Vagina (tissue), 2 donors: ENCODE data around the gene EXOC3. TPM values are rescaled to one million over a fixed set of nuclear protein-coding genes. Genes with fewer than 3 reads are reported as not detected.

Experiments
- DNase-seq, 2 donors: peaks; one replicate each; pipeline ENCODE4 v3.0.0-alpha.2; 2017; ENCODE audit errors: extremely low spot score in 2 of 2
- H3K27ac ChIP-seq: fragments of 200-600 bp; sonication (generic); one replicate; pipeline ENCODE4 v1.5.1; 2019
- H3K27me3 ChIP-seq: fragments of 200-600 bp; sonication (generic); one replicate; pipeline ENCODE4 v1.5.1; 2019
- H3K36me3 ChIP-seq, 2 donors: fragments of 200-600 bp; sonication (generic); one replicate each; pipeline ENCODE4 v1.5.1; 2017 to 2019
- H3K4me1 ChIP-seq: fragments of 200-600 bp; sonication (generic); one replicate; pipeline ENCODE4 v1.5.1; 2019
- H3K4me3 ChIP-seq, 2 donors: fragments of 200-600 bp; sonication (generic); 1 replicate in 1 of 2; 2 replicates in 1 of 2; pipeline ENCODE4 v1.5.1; 2016 to 2019
- H3K9me3 ChIP-seq: fragments of 200-600 bp; sonication (generic); one replicate; pipeline ENCODE4 v1.5.1; 2019
- POLR2A ChIP-seq, 2 donors: fragments of 450-650 bp; IDR thresholded peaks; one replicate each; pipeline ENCODE4 v1.6.1; 2017; ENCODE audit warnings: antibody characterized with exemption in 2 of 2, mild to moderate bottlenecking in 2 of 2, moderate library complexity in 2 of 2
- POLR2AphosphoS5 ChIP-seq, 2 donors: sonication (generic); formaldehyde crosslinking; IDR thresholded peaks; one replicate each; pipeline ENCODE4 v1.9.0; 2017; ENCODE audit warnings: antibody characterized with exemption in 2 of 2, mild to moderate bottlenecking in 2 of 2, low read depth in 1 of 2; ENCODE audit not compliant: insufficient read depth in 1 of 2
- intact Hi-C: fragments of 100-400 bp; cut with DNase I; formaldehyde crosslinking; loops from one replicate; pipeline ENCODE4 v1.15.1; 2023
- total RNA-seq: library from RNA; depleted of rRNA; stranded (reverse); fragments of >200 nt; gene quantifications from one replicate; pipeline ENCODE4 v1.2.3, GENCODE V29; 2016
- TF ChIP-seq, protein P1 (sequence below), 3 experiments: fragments of 450-650 bp in 2 of 3; fragments of 200-600 bp in 1 of 3; sonication (generic) in 1 of 3; IDR thresholded peaks; one replicate each; pipeline ENCODE4 v1.5.1; 2017 to 2019; ENCODE audit warnings: antibody characterized with exemption in 3 of 3, mild to moderate bottlenecking in 2 of 3, moderate library complexity in 2 of 3

Gene EXOC3
- total RNA-seq, 1 donor from 2014 or later: 67.5 TPM

DNA sequence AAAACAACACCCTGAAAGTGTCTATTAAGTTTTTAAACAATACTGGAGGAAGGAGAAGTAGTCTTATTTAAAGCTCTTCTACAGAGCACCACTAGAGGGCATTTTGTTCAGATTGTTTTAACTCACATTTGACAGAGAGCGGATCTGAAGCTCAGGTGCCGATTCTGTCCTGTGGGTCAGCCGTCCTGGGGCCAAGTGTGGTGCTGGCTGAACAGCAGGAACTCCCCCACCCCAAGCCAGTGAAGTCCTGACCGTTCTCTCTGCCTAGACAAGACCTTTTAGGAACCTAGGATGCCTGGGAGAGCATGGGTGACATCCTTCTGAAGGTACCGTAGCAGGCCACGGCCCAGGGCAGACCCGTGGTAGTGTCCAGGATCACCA, 3.9 kb downstream of the EXOC3 start:
- no peaks in the 10 kb centered on the region for H3K27me3 ChIP-seq
- H3K4me1 ChIP-seq: peaks cover 24% of the 10 kb centered on the region
- intact Hi-C loops: loop anchor here (5.0 kb wide), 1 partner anchor 415 kb away; no protein-coding TSS in a partner anchor
- TF ChIP-seq, protein P1, sequence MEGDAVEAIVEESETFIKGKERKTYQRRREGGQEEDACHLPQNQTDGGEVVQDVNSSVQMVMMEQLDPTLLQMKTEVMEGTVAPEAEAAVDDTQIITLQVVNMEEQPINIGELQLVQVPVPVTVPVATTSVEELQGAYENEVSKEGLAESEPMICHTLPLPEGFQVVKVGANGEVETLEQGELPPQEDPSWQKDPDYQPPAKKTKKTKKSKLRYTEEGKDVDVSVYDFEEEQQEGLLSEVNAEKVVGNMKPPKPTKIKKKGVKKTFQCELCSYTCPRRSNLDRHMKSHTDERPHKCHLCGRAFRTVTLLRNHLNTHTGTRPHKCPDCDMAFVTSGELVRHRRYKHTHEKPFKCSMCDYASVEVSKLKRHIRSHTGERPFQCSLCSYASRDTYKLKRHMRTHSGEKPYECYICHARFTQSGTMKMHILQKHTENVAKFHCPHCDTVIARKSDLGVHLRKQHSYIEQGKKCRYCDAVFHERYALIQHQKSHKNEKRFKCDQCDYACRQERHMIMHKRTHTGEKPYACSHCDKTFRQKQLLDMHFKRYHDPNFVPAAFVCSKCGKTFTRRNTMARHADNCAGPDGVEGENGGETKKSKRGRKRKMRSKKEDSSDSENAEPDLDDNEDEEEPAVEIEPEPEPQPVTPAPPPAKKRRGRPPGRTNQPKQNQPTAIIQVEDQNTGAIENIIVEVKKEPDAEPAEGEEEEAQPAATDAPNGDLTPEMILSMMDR (IDR thresholded peaks at IDR 0.05): peak in 1 of 3 experiments; percentile 11
- no peak for TF ChIP-seq POLR2AphosphoS5 (IDR thresholded peaks at IDR 0.05; ENCODE audit: insufficient read depth in 1 of 2, low read depth in 1 of 2)
- TF ChIP-seq POLR2A (IDR thresholded peaks at IDR 0.05): no peak
- no peak overlapping the region for H3K4me3 ChIP-seq
- peaks cover 0 to 53% of the 10 kb centered on the region in 2 donors for H3K36me3 ChIP-seq
- no peak overlapping the region for H3K27ac ChIP-seq
- no peak for DNase-seq
- peaks cover 5% of the 10 kb centered on the region for H3K9me3 ChIP-seq

DNA sequence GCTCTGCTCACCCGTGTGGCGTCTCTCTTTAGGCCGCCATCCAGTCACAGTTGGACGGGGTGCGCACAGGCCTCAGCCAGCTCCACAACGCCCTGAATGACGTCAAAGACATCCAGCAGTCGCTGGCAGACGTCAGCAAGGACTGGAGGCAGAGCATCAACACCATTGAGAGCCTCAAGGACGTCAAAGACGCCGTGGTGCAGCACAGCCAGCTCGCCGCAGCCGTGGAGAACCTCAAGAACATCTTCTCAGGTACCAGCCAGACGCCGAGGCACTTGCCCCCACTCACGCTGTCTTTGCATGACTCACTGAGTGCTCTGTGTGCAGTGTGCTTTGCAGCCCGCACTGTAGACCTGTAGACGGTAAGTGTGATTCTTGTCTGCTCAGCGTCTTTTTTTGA, 4.5 kb downstream of the EXOC3 start:
- intact Hi-C loops: loop anchor here (5.0 kb wide), 1 partner anchor 415 kb away; no protein-coding TSS in a partner anchor
- DNase-seq: no peak
- TF ChIP-seq POLR2A (IDR thresholded peaks at IDR 0.05): no peak
- TF ChIP-seq POLR2AphosphoS5 (IDR thresholded peaks at IDR 0.05; ENCODE audit: insufficient read depth in 1 of 2, low read depth in 1 of 2): no peak
- TF ChIP-seq, protein P1 (IDR thresholded peaks at IDR 0.05): no peak
- H3K27ac ChIP-seq: no peak overlapping the region
- peaks cover 18% of the 10 kb centered on the region for H3K4me1 ChIP-seq
- H3K4me3 ChIP-seq: no peak overlapping the region
- H3K27me3 ChIP-seq: no peaks in the 10 kb centered on the region
- H3K36me3 ChIP-seq: peaks cover 0 to 53% of the 10 kb centered on the region in 2 donors
- peaks cover 5% of the 10 kb centered on the region for H3K9me3 ChIP-seq

DNA sequence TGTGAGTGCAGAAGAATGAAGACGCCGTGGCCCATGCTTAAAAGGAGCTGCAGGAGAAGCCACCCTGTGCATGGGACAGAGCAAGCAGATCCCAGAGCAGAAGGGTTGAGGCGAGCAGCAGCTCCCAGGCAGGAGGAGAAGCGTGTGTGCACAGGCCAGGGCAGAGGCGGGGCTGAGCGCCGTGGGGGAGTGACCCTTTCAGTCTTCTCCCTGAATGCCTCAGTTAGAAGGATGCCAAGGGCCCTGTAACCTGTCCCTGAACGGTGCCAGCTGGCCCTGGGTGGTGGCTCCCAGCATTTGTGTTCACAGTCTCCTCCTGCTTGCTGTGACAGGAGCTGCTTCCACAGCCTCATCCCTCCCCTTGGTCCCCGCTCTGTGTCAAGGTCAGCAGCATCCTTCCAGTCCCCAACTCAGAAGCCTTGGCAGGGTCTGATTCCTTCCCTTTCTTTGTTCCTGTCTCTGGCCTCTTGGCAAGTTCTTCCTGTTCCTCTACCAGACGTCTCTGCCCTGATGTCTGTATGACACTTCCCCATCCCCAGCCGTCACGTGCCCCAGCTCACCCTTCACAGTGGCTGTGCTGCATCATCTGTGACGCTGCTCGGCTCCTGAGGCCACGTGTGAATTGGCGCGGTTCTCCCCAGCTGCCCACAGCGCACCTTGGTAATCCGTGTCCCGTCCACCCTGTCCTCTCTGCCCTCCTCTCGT, 5.2 kb downstream of the EXOC3 start:
- H3K27ac ChIP-seq: no peak overlapping the region
- intact Hi-C loops: loop anchor here (5.0 kb wide), 1 partner anchor 414 kb away; no protein-coding TSS in a partner anchor
- no peak for DNase-seq
- peaks cover 5% of the 10 kb centered on the region for H3K9me3 ChIP-seq
- H3K4me3 ChIP-seq: no peak overlapping the region
- peaks cover 0 to 59% of the 10 kb centered on the region in 2 donors for H3K36me3 ChIP-seq
- no peaks in the 10 kb centered on the region for H3K27me3 ChIP-seq
- TF ChIP-seq, protein P1 (IDR thresholded peaks at IDR 0.05): no peak
- TF ChIP-seq POLR2AphosphoS5 (IDR thresholded peaks at IDR 0.05; ENCODE audit: insufficient read depth in 1 of 2, low read depth in 1 of 2): no peak
- no peak for TF ChIP-seq POLR2A (IDR thresholded peaks at IDR 0.05)
- H3K4me1 ChIP-seq: peaks cover 20% of the 10 kb centered on the region

DNA sequence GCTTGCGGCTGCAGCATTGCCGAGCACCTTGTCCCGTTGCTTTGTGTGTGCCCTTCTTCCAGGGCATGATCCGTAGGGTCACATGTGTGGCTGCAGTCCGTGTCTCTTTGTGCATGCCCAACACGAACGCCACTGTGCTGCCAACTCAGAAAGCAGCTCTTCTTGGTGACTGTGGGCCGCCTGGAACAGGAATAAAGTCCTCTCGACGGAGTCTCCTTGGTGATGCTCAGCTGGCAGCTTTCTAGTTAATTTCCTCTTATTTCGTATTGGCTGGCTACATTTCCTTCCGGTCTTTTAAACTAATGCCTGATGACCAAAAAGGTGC, 5.8 kb downstream of the EXOC3 start:
- Histone ChIP-seq H3K27ac (no peak overlapping the region), H3K4me1 (peaks cover 21% of the 10 kb centered on the region), H3K36me3 (peaks cover 0 to 64% of the 10 kb centered on the region in 2 donors), H3K9me3 (peaks cover 5% of the 10 kb centered on the region), H3K4me3 (no peak overlapping the region), H3K27me3 (no peaks in the 10 kb centered on the region)
- intact Hi-C loops: loop anchor here (5.0 kb wide), 1 partner anchor 414 kb away; no protein-coding TSS in a partner anchor
- TF ChIP-seq, protein P1 (IDR thresholded peaks at IDR 0.05): no peak
- TF ChIP-seq POLR2A (IDR thresholded peaks at IDR 0.05): no peak
- TF ChIP-seq POLR2AphosphoS5 (IDR thresholded peaks at IDR 0.05; ENCODE audit: insufficient read depth in 1 of 2, low read depth in 1 of 2): no peak
- DNase-seq: no peak

DNA sequence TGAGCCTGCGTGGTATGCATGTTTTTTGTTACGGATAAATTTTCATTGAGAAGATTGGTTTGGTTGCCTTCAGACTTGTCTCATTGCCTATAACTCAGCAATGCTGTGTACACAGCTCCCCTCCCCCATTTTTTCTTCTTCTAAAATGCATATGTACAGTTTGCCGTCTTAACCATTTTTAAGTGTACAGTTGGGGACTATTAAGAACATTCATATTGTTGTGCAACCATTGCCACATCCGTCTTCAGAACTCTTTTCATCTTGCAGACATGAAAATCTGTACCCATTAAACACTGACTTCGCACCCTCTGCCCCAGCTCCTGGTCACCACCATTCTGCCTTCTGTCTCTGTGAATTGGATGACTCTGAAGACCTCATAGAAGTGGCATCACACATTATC, 6.2 kb downstream of the EXOC3 start:
- Histone ChIP-seq H3K27ac (no peak overlapping the region), H3K36me3 (peaks cover 0 to 69% of the 10 kb centered on the region in 2 donors), H3K4me3 (no peak overlapping the region), H3K9me3 (peaks cover 5% of the 10 kb centered on the region), H3K27me3 (no peaks in the 10 kb centered on the region), H3K4me1 (peaks cover 21% of the 10 kb centered on the region)
- DNase-seq: no peak
- intact Hi-C loops: loop anchor here (5.0 kb wide), 1 partner anchor 413 kb away; no protein-coding TSS in a partner anchor
- TF ChIP-seq POLR2AphosphoS5 (IDR thresholded peaks at IDR 0.05; ENCODE audit: insufficient read depth in 1 of 2, low read depth in 1 of 2): no peak
- TF ChIP-seq POLR2A (IDR thresholded peaks at IDR 0.05): no peak
- TF ChIP-seq, protein P1 (IDR thresholded peaks at IDR 0.05): no peak
